ENCODE data around the gene ABCA3.

DNA sequence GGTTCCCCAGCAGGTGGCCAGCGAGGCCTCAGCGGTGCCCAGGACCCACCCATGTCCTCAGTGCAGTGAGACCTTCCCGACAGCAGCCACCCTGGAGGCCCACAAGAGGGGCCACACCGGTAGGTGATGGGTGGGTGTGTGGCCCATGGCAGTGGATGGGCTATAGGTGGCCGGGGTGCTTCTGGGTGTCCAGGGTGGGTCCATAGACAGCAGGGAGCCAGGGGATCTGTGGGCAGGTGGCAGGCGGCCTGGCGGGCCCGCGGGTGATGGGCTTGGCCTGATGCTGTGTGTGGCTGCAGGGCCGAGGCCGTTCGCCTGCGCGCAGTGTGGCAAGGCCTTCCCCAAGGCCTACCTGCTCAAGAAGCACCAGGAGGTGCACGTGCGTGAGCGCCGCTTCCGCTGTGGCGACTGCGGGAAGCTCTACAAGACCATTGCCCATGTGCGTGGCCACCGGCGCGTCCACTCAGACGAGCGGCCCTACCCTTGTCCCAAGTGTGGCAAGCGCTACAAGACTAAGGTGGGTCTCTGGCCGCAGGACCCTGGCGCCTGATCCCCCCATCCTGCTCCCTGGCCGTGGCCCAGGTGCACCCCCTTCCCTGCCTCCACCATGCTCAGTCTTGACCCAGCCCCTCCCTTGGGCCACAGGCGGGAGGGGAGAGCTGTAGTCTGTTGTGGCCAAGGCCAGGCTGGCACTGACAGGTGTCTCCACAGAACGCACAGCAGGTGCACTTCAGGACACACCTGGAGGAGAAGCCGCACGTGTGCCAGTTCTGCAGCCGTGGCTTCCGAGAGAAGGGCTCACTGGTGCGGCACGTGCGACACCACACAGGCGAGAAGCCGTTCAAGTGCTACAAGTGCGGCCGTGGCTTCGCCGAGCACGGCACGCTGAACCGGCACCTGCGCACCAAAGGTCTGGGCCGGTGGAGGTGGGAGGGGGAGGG, 106.4 kb downstream of the ABCA3 start:
- TF ChIP-seq POLR2A (IDR thresholded peaks at IDR 0.05), result no peak
- TF ChIP-seq, protein P1, sequence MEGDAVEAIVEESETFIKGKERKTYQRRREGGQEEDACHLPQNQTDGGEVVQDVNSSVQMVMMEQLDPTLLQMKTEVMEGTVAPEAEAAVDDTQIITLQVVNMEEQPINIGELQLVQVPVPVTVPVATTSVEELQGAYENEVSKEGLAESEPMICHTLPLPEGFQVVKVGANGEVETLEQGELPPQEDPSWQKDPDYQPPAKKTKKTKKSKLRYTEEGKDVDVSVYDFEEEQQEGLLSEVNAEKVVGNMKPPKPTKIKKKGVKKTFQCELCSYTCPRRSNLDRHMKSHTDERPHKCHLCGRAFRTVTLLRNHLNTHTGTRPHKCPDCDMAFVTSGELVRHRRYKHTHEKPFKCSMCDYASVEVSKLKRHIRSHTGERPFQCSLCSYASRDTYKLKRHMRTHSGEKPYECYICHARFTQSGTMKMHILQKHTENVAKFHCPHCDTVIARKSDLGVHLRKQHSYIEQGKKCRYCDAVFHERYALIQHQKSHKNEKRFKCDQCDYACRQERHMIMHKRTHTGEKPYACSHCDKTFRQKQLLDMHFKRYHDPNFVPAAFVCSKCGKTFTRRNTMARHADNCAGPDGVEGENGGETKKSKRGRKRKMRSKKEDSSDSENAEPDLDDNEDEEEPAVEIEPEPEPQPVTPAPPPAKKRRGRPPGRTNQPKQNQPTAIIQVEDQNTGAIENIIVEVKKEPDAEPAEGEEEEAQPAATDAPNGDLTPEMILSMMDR (IDR thresholded peaks at IDR 0.05 in 4 of 5, conservative IDR thresholded peaks at IDR 0.05 in 1 of 5), result no peak

Measured in gastrocnemius medialis (tissue), 4 donors.